Dermis blood vessel endothelial cell (primary cell): ENCODE data around the gene MAPK1. TPM values are rescaled to one million over a fixed set of nuclear protein-coding genes. Genes with fewer than 3 reads are reported as not detected.
"Not testable (repeated sequence)": the region's sequence is repeated elsewhere in the genome, so short reads cannot be mapped to it uniquely, and the experiment has no call there.

Source experiments
- DNase-seq: peaks from one replicate; pipeline ENCODE4 v3.0.0; 2010
- total RNA-seq: library from RNA; depleted of rRNA; stranded (reverse); fragments of >200 nt; gene quantifications from 2 replicates; pipeline ENCODE4 v1.2.3, GENCODE V29; 2014

Gene MAPK1
- total RNA-seq, 1 donor from 2014 or later, result 72.0 TPM

GRCh38 chr22:21845558-21846453 lies 21.6 kb downstream of the MAPK1 start:
- no peak for DNase-seq

GRCh38 chr22:21842946-21843345 lies 24.5 kb downstream of the MAPK1 start:
- DNase-seq, result no peak

GRCh38 chr22:21841422-21841821 lies 26.0 kb downstream of the MAPK1 start:
- DNase-seq, result no peak

GRCh38 chr22:21840236-21840823 lies 27.1 kb downstream of the MAPK1 start:
- no peak for DNase-seq

- no peak for DNase-seq
These were observed 27.7 kb downstream of the MAPK1 start for GRCh38 chr22:21839765-21840140.

- not testable (repeated sequence) for DNase-seq
These were observed 28.2 kb downstream of the MAPK1 start for GRCh38 chr22:21839104-21839764.

GRCh38 chr22:21837248-21837979 lies 30.0 kb downstream of the MAPK1 start:
- peak; percentile 74 for DNase-seq

GRCh38 chr22:21836486-21836885 lies 31.0 kb downstream of the MAPK1 start:
- not testable (repeated sequence) for DNase-seq

GRCh38 chr22:21835378-21835777 lies 32.1 kb downstream of the MAPK1 start:
- DNase-seq, result no peak

GRCh38 chr22:21834869-21835268 lies 32.6 kb downstream of the MAPK1 start:
- no peak for DNase-seq

GRCh38 chr22:21832291-21833290 lies 34.9 kb downstream of the MAPK1 start:
- DNase-seq, result no peak

GRCh38 chr22:21829523-21829922 lies 37.9 kb downstream of the MAPK1 start:
- no peak for DNase-seq

- no peak for DNase-seq
These were observed 39.2 kb downstream of the MAPK1 start for GRCh38 chr22:21828268-21828638.

GRCh38 chr22:21827628-21828267 lies 39.7 kb downstream of the MAPK1 start:
- no peak for DNase-seq

GRCh38 chr22:21826204-21826603 lies 41.2 kb downstream of the MAPK1 start:
- DNase-seq, result no peak

GRCh38 chr22:21824962-21825361 lies 42.5 kb downstream of the MAPK1 start:
- not testable (repeated sequence) for DNase-seq

- no peak for DNase-seq
These were observed 43.0 kb downstream of the MAPK1 start for GRCh38 chr22:21824445-21824912.

- peak; percentile 33 for DNase-seq
These were observed 43.6 kb downstream of the MAPK1 start for GRCh38 chr22:21823740-21824444.

- no peak for DNase-seq
These were observed 48.2 kb downstream of the MAPK1 start for GRCh38 chr22:21819183-21819770.
